ENCODE results near the gene ATP1A1. TPM values are rescaled to one million over a fixed set of nuclear protein-coding genes. Genes with fewer than 3 reads are reported as not detected.

The ATP1A1 gene
- polyA plus RNA-seq, 3 donors: 757 to 949 (median 855) TPM

DNA sequence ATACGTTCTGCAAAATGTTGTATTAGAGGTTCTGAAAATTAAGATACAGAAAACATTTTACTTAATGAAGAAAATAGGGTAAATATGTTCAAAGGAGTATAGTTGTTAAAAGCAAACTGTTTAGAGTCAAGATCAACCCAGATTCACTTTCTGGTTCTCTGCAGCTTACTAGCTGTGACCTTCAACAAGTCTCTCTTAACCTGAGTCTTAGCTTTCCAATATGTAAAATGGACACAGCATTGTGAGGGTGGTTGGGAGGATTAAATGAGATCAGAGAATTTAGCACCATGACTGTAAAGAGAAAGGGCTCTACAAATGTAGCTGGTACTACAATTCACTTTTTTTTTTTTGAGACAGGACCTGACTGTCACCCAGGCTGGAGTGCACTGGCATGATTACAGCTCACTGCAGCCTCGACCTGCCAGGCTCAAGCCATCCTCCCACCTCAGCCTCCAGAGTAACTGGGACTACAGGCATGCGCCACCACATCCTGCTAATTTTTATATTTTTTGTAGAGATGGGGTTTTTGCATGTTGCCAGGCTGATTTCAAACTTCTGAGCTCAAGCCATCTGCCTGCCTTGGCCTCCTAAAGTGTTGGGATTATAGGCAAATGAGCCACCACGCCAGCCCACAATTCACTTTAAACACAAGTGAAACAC, 43.9 kb downstream of the ATP1A1 start:
- DNase-seq (ENCODE audit: extremely low read depth in 1 of 11, low read depth in 9 of 11, low spot score in 4 of 11): no peak

- no peak for DNase-seq (ENCODE audit: extremely low read depth in 1 of 11, low read depth in 9 of 11, low spot score in 4 of 11)
Observed at GRCh38 chr1:116417678-116418077, 44.6 kb downstream of the ATP1A1 start.

- DNase-seq (ENCODE audit: extremely low read depth in 1 of 11, low read depth in 9 of 11, low spot score in 4 of 11): peak; percentile 66 to 82 (median 79)
Observed at GRCh38 chr1:116418091-116418830, 45.2 kb downstream of the ATP1A1 start.

DNA sequence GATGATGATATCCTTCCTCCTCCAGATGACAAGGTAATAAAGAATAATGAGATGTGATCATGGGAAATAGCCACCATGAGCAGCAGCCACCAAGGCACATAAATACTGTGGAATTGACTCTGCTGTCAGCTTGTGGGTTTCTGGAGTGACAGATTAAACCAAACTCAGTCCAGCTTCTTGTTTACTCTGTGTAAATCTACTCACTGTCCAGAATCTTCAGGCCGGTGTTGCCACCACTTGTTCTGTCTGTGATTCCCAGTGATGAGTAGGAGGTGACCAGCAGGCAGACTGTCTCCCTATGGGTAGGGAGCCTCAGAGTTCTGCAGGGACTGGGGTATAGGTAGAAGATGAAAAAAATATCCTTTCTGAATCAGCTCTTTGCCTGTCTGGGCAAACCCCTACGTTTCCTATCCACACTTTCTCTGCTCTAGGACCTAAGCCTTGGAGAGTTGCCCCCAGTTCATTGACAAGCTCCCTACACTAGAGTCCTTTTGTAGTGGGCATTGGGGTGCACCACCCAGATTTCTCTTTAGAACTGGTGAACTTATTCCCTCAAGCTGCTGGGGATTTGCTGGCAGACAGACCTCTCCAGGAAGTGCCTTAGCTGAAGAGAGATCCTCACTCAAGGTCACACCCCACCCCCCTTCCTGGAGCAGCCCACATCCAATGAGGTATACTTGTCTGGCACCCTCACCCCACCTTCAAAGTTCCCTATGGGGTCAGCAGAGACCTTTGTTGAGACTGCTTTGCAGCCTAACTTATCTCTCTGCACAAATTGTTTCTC, 47.6 kb downstream of the ATP1A1 start:
- DNase-seq (ENCODE audit: extremely low read depth in 1 of 11, low read depth in 9 of 11, low spot score in 4 of 11): no peak

DNA sequence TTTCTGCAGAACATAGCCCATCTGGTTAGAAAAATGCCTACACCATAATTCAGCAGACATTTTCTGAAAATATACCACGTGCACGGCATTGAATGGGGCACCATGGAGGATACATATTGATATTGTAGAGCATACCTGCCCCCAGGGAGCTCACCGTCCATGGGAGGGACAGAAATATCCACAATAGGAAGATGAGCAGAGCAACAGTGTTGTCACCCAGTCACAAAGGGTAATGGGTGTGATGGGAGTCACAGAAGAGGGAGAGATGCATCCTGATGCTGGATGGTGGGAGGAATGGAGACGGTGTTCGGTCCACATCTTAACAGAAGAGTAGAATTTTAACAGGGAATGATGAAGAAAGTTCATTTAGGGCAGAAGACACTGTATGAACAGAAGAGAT, 51.4 kb downstream of the ATP1A1 start:
- DNase-seq (ENCODE audit: extremely low read depth in 1 of 11, low read depth in 9 of 11, low spot score in 4 of 11): no peak

- no peak for DNase-seq (ENCODE audit: extremely low read depth in 1 of 11, low read depth in 9 of 11, low spot score in 4 of 11)
Observed at GRCh38 chr1:116424863-116425262, 51.8 kb downstream of the ATP1A1 start.

DNA sequence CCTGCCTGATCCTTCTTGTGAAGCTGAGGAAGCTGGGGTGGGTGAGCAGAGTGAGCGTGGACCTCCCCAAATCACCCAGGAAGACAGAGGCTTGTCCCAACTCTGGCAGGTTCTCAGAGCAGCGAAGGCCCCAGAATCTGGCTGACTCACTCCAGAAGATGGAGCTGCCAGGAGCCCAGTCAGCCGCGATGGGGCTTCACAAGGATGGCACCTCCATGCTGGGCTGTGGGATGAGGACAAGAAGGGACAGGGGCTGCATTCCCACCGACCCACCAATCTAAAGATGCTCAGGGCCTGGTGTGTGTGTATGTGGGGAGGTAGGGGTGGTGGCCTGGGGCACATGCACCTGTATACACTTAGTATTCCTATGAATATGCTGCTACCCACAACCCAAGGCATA, 52.9 kb downstream of the ATP1A1 start:
- DNase-seq (ENCODE audit: extremely low read depth in 1 of 11, low read depth in 9 of 11, low spot score in 4 of 11): no peak

- no peak for DNase-seq (ENCODE audit: extremely low read depth in 1 of 11, low read depth in 9 of 11, low spot score in 4 of 11)
Observed at GRCh38 chr1:116426401-116426800, 53.4 kb downstream of the ATP1A1 start.

DNA sequence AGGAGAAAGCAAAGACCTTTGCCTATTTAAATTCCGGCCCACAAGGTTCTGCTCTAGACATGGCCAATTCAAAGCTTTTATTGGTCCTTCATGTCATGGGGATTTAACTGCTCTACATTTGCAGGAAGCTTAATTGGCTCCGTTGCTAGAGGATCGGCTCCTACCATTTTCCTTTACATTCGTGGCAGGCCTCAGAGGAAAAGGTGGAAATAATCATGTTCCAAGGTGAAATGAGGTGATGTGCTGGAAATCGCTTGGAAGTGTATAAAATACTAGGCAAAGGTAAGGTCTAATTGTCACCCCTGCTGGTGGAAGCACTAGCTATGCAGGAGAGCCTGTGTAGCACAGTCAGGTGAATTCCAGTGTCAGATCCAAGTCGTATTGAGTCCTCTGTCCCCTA, 55.5 kb downstream of the ATP1A1 start:
- no peak for DNase-seq (ENCODE audit: extremely low read depth in 1 of 11, low read depth in 9 of 11, low spot score in 4 of 11)

DNA sequence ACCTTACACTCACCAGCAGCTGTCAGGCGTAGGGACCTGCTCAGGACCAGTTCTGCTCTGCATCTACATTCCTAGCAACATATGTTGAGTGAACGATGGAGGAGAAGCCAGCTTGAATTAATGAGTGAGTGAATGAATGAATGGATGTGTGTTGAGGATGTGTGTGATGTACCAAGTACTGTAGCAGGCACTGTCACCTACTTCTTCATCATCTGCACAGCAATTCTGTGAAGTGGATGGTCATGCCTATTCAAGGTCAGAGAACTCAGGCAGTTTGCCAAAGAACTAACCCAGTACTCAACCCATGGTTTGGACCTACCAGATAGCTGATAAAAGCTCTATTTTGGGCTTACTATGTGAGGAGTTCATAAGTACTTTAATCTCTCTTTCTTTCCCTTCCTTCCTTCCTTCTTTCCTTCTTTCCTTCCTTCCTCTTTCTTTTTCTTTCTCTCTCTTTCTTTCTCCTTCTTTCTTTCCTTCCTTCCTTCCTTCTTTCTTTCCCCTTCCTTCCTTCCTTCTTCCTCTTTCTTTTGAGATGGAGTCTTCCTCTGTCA, 56.9 kb downstream of the ATP1A1 start:
- no peak for DNase-seq (ENCODE audit: extremely low read depth in 1 of 11, low read depth in 9 of 11, low spot score in 4 of 11)

GRCh38 chr1:116431870-116432500, 58.9 kb downstream of the ATP1A1 start:
- DNase-seq (ENCODE audit: extremely low read depth in 1 of 11, low read depth in 9 of 11, low spot score in 4 of 11): no peak

DNA sequence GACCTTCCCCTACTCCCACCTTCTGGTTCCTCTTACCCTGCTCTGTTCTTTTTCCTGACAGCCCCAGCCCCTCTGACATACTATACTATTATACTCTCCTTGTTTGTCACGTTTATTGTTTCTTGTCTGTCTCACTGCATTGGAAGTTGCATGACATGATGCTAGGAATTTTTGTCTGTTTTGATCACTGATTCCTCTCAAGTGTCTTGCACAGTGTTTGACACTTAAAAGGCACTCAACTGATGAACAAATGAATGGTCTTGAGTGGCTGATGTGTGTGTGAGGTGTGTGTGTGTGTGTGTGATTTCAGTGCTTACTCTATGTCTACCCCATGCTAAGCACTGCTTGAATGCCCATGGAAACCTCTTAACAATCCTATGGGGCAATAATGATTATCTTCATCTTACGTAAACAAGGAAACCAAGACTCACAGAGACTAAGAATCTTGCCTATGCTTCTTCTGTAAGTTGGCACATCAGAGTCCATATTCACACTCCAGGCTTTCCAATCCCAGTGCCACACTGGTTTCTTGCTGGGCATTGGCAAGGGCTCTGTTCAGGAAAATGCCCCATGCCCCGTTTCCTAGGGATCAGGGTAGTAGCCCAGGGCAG, 59.7 kb downstream of the ATP1A1 start:
- DNase-seq (ENCODE audit: extremely low read depth in 1 of 11, low read depth in 9 of 11, low spot score in 4 of 11): no peak

GRCh38 chr1:116433275-116434257, 60.5 kb downstream of the ATP1A1 start:
- DNase-seq (ENCODE audit: extremely low read depth in 1 of 11, low read depth in 9 of 11, low spot score in 4 of 11): no peak

DNA sequence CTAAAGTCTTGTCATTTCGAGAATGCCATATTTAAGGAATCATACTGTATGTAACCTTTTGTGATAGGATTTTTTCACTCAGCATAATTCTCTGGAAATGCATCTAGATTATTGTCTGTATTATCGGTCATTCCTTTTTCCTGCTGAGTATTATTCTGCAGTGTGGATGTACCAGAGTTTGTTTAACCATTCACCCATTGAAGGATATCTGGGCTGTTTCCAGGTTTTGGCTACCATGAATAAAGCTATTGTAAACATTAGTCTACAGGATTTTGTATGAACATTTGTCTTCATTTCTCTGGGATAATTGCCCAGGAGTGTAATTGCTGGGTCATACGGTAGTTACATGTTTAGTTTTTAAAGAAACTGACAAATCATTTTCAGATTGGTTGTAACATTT, 61.8 kb downstream of the ATP1A1 start:
- no peak for DNase-seq (ENCODE audit: extremely low read depth in 1 of 11, low read depth in 9 of 11, low spot score in 4 of 11)

DNA sequence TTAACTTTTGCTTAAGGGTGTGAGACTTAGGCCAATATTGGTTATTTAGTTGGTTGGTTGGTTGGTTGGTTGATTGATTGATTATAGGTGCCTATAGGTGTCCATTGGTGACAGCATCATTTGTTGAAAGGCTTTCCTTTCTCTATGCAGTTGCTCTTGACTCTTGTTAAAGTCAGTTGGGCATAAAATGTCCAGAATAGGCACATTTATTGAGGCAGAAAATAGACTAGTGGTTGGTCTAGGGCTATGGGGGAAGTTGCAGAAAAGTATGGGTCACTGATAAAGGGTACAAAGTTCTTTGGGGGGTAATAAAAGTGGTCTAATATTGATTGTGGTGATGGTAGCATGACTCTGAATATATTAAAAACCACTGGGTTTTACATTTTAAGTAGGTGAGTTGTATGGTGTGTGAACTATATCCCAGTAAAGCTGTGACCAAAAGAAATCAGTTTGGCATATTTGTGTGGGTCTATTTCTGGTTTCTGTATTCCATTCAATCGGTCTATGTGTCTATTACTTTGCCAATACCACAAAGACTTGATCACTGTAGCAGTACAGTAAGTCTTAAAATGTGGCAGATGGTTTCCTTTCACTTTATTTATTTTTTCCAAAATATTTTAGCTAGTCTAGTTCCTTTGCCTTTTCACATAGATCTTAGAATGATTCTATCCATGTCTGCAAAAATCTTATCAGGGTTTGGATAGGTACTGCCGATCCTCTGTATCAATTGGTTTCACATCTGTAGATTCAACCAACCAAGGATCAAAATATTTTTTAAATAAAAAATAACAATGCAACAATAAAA, 63.0 kb downstream of the ATP1A1 start:
- DNase-seq (ENCODE audit: extremely low read depth in 1 of 11, low read depth in 9 of 11, low spot score in 4 of 11): no peak

- no peak for DNase-seq (ENCODE audit: extremely low read depth in 1 of 11, low read depth in 9 of 11, low spot score in 4 of 11)
Observed at GRCh38 chr1:116436611-116436970, 63.5 kb downstream of the ATP1A1 start.

- no peak for DNase-seq (ENCODE audit: extremely low read depth in 1 of 11, low read depth in 9 of 11, low spot score in 4 of 11)
Observed at GRCh38 chr1:116439701-116440100, 66.7 kb downstream of the ATP1A1 start.
